GM19463 (cell line): ENCODE results near the gene CST3.
"Not testable (repeated sequence)": the region's sequence is repeated elsewhere in the genome, so short reads cannot be mapped to it uniquely, and the experiment has no call there.

ENCODE experiments used
- ATAC-seq: cut with Tn5 transposase; IDR thresholded peaks from one replicate; pipeline ENCODE4 v1.9.1; 2021; ENCODE audit warnings: mild to moderate bottlenecking, moderate library complexity; ENCODE audit not compliant: unreplicated experiment

The CST3 gene, protein sequence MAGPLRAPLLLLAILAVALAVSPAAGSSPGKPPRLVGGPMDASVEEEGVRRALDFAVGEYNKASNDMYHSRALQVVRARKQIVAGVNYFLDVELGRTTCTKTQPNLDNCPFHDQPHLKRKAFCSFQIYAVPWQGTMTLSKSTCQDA

DNA sequence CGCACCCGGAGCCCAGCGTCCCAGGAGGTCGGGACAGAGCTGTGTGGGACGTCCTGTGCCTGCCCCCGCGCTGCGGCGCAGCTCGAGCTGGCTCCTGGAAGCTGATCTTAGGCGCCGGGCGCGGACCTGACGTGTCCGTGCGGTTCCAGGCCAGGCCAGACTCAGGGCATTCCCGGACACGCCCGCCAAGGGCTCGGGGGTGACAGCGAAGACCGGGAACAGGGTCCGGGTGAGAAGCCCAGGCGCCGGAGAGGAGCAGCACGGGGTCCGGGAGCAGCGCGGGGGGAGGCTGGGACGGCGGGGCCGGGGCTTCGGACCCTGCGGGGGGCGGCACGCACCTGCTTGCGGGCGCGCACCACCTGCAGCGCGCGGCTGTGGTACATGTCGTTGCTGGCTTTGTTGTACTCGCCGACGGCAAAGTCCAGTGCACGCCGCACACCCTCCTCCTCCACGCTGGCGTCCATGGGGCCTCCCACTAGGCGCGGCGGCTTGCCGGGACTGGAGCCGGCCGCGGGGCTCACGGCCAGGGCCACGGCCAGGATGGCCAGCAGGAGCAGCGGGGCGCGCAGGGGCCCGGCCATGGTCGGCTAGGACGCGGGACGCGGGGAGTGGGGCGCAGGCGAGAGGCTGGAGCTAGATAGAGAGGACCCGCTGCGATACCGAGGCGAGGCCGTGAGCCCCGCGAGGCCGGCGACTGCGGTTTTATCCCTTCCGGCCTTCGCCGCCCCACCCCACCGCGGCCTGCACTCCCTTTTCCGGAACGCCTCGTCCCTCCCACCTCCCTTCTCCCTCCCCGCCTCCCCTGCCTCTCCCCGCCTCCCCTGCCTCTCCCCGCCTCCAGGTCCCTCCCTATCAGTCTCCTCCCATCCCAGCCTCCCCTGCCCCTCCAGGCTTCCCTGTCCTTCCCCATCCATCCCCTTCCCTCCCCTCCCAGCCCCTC is at the start of gene CST3:
TSS of gene CST3 (minus strand) at position 674 of the 940 bp plus-strand sequence. CDS start at position 581, 93 bp downstream.
- ATAC-seq = peak; percentile 80

GRCh38 chr20:23686046-23686750 is 48.4 kb upstream of the CST3 start:
- no peak for ATAC-seq

- ATAC-seq = not testable (repeated sequence)
These were observed 47.8 kb upstream of the CST3 start for GRCh38 chr20:23685529-23685896.

DNA sequence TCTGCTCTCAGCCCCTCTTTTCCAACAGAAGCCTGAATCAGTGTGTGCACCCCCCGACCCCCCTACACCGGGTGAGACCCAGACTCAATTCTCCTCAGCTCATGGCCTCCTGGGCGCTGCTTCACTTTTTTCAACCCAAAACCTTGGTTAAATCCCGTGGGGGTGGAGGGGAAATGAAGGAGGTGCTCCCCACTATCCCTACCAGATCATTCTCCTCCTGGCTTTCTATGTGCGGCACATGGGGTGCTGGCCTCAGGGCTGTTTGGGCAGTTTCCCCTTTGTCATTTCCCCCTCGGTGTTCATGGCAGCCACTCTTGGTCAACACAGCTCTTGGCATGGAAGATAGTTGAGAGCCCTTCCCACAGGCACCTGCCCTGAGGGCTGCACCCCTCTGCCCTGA is 46.5 kb upstream of the CST3 start:
- no peak for ATAC-seq

GRCh38 chr20:23683807-23684206 is 46.1 kb upstream of the CST3 start:
- no peak for ATAC-seq

DNA sequence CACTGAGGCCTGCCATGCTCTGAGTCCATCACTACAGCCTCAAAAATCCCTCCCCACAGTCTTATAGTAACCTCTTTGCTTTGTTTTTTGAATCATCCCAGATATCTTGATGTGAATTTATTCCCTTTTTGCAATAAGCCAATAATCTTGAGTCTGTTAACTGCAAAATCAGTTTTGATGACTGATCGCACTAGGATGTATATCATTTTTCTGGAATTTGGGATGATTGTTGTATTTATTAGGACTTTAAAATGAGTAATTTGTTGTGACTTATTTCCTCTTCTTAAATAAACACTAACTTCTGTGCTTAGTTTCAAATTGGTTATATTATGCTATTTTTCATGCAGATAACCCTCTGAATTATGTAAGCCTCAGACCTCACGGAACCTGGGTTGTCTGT is 45.5 kb upstream of the CST3 start:
- ATAC-seq = no peak

GRCh38 chr20:23680146-23680545 is 42.4 kb upstream of the CST3 start:
- no peak for ATAC-seq

- ATAC-seq = no peak
These were observed 41.7 kb upstream of the CST3 start for GRCh38 chr20:23679133-23680092.

- no peak for ATAC-seq
These were observed 35.5 kb upstream of the CST3 start for GRCh38 chr20:23673209-23673608.

- ATAC-seq = no peak
These were observed 34.4 kb upstream of the CST3 start for GRCh38 chr20:23672158-23672557.

DNA sequence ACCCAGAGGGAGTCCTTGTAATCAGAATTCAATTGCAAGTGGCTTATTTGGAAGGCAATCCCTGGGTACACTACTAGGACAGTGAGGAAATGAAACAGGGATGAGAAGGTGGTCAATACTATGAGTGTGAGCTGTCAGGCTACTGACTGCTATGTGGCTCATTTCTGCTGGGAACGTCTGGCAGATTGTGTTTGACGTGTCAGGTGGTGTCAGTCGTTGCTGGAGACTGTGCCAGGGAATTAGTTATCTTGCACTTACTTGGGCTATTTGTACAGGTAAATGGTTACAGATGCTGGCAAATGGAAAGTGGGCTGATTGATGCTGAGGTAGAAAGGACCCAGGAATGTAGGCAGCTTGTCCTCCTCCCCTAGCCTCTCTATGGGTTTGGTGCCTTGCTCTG is 33.7 kb upstream of the CST3 start:
- ATAC-seq = no peak

DNA sequence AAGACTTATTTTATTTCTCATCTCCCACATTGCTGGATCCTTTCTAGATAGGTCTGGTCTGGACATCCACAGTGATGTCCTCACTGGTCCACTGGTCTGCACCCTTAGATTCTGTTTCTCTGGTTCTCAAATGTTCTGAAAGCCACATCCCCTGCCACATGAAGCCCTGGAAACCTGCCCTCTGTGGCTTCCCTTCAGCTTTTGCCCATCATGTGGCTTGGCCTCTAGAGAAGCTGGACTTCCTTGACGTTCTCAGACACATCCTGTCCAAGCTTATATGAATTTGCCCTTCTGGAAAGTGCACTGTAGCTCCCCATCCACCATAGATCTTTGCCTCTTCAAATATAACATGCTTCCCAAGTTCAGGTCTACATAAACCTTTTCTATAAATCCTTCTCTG is 32.6 kb upstream of the CST3 start:
- no peak for ATAC-seq

GRCh38 chr20:23669866-23670265 is 32.1 kb upstream of the CST3 start:
- ATAC-seq = no peak

DNA sequence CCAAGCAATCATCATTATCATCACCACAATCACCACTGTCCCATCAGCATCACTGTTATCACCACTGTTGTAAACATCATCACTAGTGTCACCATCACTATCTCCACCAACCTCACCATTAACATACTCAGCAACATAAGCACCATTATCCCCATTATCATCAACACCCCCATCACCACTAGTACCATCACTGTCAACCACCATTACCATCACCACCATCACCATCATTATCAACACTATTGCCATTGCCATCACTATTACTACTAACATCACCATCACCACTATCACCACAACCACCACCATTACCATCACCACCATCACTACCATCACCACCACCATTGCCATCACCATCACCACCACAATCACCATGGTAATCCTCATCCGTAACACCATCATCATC is 31.6 kb upstream of the CST3 start:
- no peak for ATAC-seq

GRCh38 chr20:23668477-23668951 is 30.8 kb upstream of the CST3 start:
- ATAC-seq = peak; percentile 90

DNA sequence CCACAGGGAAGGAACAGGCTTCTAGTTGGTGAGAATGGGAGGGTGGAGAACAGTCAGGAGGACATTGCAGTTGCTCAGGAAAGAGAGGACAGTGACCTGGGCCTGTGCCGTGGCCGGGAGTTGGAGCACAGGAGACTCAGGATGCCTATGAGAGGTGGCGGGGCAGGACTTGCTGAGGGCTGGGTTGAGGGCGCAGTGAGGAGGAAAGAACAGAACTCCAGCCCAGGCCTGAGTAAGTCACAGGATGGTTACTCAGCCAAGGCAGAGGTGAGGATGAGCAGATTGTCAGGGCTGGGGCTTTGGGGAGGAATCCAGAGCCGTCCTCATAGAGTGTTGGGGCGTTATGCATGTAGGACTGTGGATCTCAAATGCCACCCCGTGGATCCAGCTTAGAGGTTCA is 29.9 kb upstream of the CST3 start:
- ATAC-seq = no peak

- ATAC-seq = no peak
These were observed 28.9 kb upstream of the CST3 start for GRCh38 chr20:23666698-23667097.

DNA sequence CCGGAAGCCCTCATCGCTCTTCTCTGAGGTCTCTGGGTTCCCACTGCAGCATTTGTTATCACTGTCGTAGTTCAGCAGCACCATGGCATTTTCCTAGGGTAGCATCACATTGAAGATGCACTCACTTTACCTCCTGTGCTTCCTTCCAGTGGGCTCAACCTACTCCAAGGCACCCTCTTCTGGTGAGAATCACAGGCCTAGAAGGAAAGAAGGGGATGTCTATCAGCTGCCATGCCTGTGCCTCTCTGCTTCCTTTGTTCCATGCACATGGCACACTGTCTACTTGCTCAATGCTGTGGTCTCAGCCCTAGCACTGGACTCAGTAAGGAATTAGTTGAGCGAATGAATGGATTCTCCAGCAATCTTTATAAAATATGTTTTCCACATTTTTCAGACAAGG is 28.4 kb upstream of the CST3 start:
- ATAC-seq = no peak

- no peak for ATAC-seq
These were observed 27.2 kb upstream of the CST3 start for GRCh38 chr20:23664954-23665353.

- not testable (repeated sequence) for ATAC-seq
These were observed 26.3 kb upstream of the CST3 start for GRCh38 chr20:23664046-23664445.

DNA sequence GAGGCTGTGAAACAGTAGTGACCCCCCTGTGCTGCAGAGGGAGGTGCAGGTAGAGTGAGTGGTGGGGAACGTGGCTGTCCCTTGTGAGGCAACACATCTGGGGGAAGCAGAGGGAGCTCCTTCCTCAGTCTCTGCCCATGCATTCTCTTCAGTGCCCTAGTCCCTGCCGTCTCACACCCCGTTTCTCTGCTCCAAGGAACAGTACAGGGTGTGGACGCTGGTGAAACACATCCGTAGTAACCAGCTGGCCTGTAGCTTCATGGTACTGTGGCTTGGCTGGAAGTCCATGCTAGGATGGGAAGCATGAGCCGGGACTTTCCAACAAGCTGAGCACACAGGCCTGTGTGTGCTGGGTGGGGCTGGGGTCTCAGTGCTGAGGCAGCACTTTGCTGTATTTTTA is 25.4 kb upstream of the CST3 start:
- ATAC-seq = no peak
